Neuronal stem cell (in vitro differentiated cells): ENCODE measurements around the gene MMP17. TPM values are rescaled to one million over a fixed set of nuclear protein-coding genes. Genes with fewer than 3 reads are reported as not detected.

Source experiments
- DNase-seq: peaks from one replicate; pipeline ENCODE4 v3.0.0-alpha.2; 2013; ENCODE audit warnings: low spot score
- H2AFZ ChIP-seq: one replicate; pipeline ENCODE4 v1.6.1; 2013; ENCODE audit warnings: mild to moderate bottlenecking, low read length, inconsistent platforms
- H2AK5ac ChIP-seq: 2 replicates; pipeline ENCODE4 v1.6.1; 2013; ENCODE audit warnings: low read depth, mild to moderate bottlenecking, inconsistent platforms, low read length, moderate library complexity, mixed read lengths
- H2BK120ac ChIP-seq: 2 replicates; pipeline ENCODE4 v1.6.1; 2013; ENCODE audit warnings: low read depth, mild to moderate bottlenecking, inconsistent platforms, low read length, moderate library complexity, mixed read lengths
- H2BK12ac ChIP-seq: one replicate; pipeline ENCODE4 v1.6.1; 2013; ENCODE audit warnings: low read length, inconsistent platforms
- H2BK15ac ChIP-seq: 2 replicates; pipeline ENCODE4 v1.6.1; 2013; ENCODE audit warnings: mild to moderate bottlenecking, low read length, inconsistent platforms, mixed read lengths
- H2BK5ac ChIP-seq: one replicate; pipeline ENCODE4 v1.6.1; 2013; ENCODE audit warnings: inconsistent platforms, mild to moderate bottlenecking, low read length, moderate library complexity
- H3K14ac ChIP-seq: one replicate; pipeline ENCODE4 v1.6.1; 2013; ENCODE audit warnings: low read length, inconsistent platforms
- H3K18ac ChIP-seq: 2 replicates; pipeline ENCODE4 v1.6.1; 2013; ENCODE audit warnings: low read length, inconsistent platforms
- H3K23ac ChIP-seq: 2 replicates; pipeline ENCODE4 v1.6.1; 2013; ENCODE audit warnings: low read depth, mild to moderate bottlenecking, mixed read lengths, low read length, inconsistent platforms; ENCODE audit not compliant: poor library complexity
- H3K27ac ChIP-seq: replicated peaks from 3 replicates; pipeline ENCODE4 v1.5.1; 2013; ENCODE audit warnings: low read length, inconsistent platforms
- H3K27me3 ChIP-seq, 3 experiments: 2 replicates each; pipeline ENCODE4 v1.6.1; 2013; ENCODE audit warnings: low read length in 3 of 3, mild to moderate bottlenecking in 2 of 3, inconsistent platforms in 1 of 3, low read depth in 1 of 3, mixed read lengths in 1 of 3, moderate library complexity in 1 of 3; ENCODE audit not compliant: control insufficient read depth in 3 of 3, insufficient read depth in 3 of 3
- H3K36me3 ChIP-seq, 2 donors: replicated peaks in 1 of 2; 2 replicates each; pipeline ENCODE4 v1.6.1; 2013; ENCODE audit warnings: low read length in 2 of 2; ENCODE audit not compliant: control insufficient read depth in 2 of 2, insufficient read depth in 2 of 2
- H3K4ac ChIP-seq: 2 replicates; pipeline ENCODE4 v1.6.1; 2013; ENCODE audit warnings: inconsistent platforms, mild to moderate bottlenecking, low read length, moderate library complexity
- H3K4me1 ChIP-seq, 2 donors: 1 replicate in 1 of 2; 2 replicates in 1 of 2; pipeline ENCODE4 v1.6.1; 2013; ENCODE audit warnings: low read length in 2 of 2, low read depth in 1 of 2; ENCODE audit not compliant: control insufficient read depth in 2 of 2, insufficient read depth in 1 of 2
- H3K4me2 ChIP-seq: one replicate; pipeline ENCODE4 v1.6.1; 2013; ENCODE audit warnings: mild to moderate bottlenecking, low read length, inconsistent platforms; ENCODE audit not compliant: insufficient read depth, poor library complexity, severe bottlenecking
- H3K4me3 ChIP-seq, 2 donors: 2 replicates each; pipeline ENCODE4 v1.5.1; 2013; ENCODE audit warnings: low read length in 2 of 2, mild to moderate bottlenecking in 2 of 2, inconsistent platforms in 1 of 2, moderate library complexity in 1 of 2
- H3K79me1 ChIP-seq: one replicate; pipeline ENCODE4 v1.6.1; 2013; ENCODE audit warnings: low read depth, mild to moderate bottlenecking, inconsistent platforms, low read length, moderate library complexity
- H3K9ac ChIP-seq: one replicate; pipeline ENCODE4 v1.6.1; 2013; ENCODE audit warnings: mild to moderate bottlenecking, low read depth, low read length, inconsistent platforms; ENCODE audit not compliant: poor library complexity
- H3K9me3 ChIP-seq, 2 donors: replicated peaks in 1 of 2; 2 replicates each; pipeline versions ENCODE3 to v1.6.1; 2013; ENCODE audit warnings: low read length in 2 of 2, mild to moderate bottlenecking in 2 of 2, inconsistent platforms in 1 of 2, low read depth in 1 of 2, mixed read lengths in 1 of 2, moderate library complexity in 1 of 2; ENCODE audit not compliant: control insufficient read depth in 2 of 2, insufficient read depth in 1 of 2
- H4K8ac ChIP-seq: one replicate; pipeline ENCODE4 v1.6.1; 2013; ENCODE audit warnings: low read depth, mild to moderate bottlenecking, inconsistent platforms, low read length, moderate library complexity
- H4K91ac ChIP-seq: one replicate; pipeline ENCODE4 v1.6.1; 2013; ENCODE audit warnings: low read length, low read depth, mild to moderate bottlenecking, inconsistent platforms; ENCODE audit not compliant: poor library complexity
- WGBS, 2 donors: extraction: QIAGEN DNeasy Blood & Tissue Kit; methylation state at CpG; one replicate each; pipeline ENCODE4 v1.1.7; 2013; ENCODE audit warnings: missing lambda C conversion rate in 2 of 2, mixed read lengths in 1 of 2; ENCODE audit not compliant: insufficient read length in 2 of 2, insufficient replicate concordance in 1 of 2; ENCODE audit errors: extremely low coverage in 2 of 2; 5-methylcytosine and 5-hydroxymethylcytosine counted together
- small RNA-seq: library from polyadenylated mRNA; stranded (forward); fragments of <200 nt; extraction: miRNeasy Mini kit (QIAGEN cat#:217004); gene quantifications from one replicate; pipeline ENCODE3, GENCODE V24; 2013; ENCODE audit not compliant: insufficient read depth

MMP17 gene

DNA sequence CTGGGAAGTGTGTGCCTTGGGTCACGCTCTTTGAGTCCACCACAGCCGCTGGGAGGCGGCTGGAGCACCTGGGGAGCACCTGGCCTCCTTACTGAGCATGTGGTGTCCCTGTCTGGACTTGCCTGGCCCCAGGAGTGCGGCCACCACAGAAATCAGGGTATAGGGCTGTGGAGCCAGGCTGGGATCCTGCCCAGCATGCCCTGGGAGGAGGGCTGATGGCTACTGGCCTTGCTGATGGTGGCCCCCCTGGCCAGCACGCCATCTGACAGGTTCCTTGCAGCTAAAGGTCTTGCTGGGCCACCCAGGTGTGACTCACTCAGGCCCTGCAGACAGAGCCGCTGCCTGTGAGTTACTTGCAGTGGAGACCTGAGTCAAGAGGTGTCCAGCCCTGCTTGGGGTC is 72.2 kb downstream of the MMP17 start:
- Histone ChIP-seq H3K9ac (no peak overlapping the region), H3K4me2 (no peak overlapping the region), H2AFZ (no peak overlapping the region), H4K8ac (no peak overlapping the region), H3K9me3 (no peaks in the 10 kb centered on the region), H2BK5ac (peak overlapping the region; percentile 35), H2BK12ac (no peak overlapping the region), H2BK120ac (no peak overlapping the region), H3K23ac (peak overlapping the region; percentile 25), H3K36me3 (peaks cover 8 to 43% of the 10 kb centered on the region in 2 donors), H3K4me1 (peaks cover 13 to 15% of the 10 kb centered on the region in 2 donors), H3K18ac (no peak overlapping the region), H3K4me3 (no peak overlapping the region), H3K4ac (no peak overlapping the region), H3K27me3 (peaks cover 0 to under 1% (median 0%) of the 10 kb centered on the region in 3 experiments), H4K91ac (no peak overlapping the region), H3K27ac (no peak overlapping the region), H3K14ac (peak overlapping the region; percentile 56), H2BK15ac (no peak overlapping the region), H2AK5ac (no peak overlapping the region), H3K79me1 (peaks cover 37% of the 10 kb centered on the region)
- no peak for DNase-seq
- WGBS, 2 donors, result no CpG with 5 or more reads among the region's 6 CpGs

Small RNA genes lying within 50 kb of the gene (small RNA-seq; reads per million reads assigned to genes)
- gene RNA5SP378, result not detected
- gene RNU6-1017P, result not detected
